Stimulated activated CD4-positive, alpha-beta T cell treated with anti-CD3 and anti-CD28 coated beads, Interleukin-4, amount 100 ng/mL, for 48 hours (primary cell): ENCODE results near the gene LRRC8B.

Experiments used
- DNase-seq, 2 donors: peaks; one replicate each; pipeline ENCODE4 v3.0.0-alpha.2; 2020; ENCODE audit warnings: low read depth in 2 of 2

Gene LRRC8B

GRCh38 chr1:89547563-89548116 is 23.0 kb downstream of the LRRC8B start:
- peak in 1 of 2 donors; percentile 22 for DNase-seq

DNA sequence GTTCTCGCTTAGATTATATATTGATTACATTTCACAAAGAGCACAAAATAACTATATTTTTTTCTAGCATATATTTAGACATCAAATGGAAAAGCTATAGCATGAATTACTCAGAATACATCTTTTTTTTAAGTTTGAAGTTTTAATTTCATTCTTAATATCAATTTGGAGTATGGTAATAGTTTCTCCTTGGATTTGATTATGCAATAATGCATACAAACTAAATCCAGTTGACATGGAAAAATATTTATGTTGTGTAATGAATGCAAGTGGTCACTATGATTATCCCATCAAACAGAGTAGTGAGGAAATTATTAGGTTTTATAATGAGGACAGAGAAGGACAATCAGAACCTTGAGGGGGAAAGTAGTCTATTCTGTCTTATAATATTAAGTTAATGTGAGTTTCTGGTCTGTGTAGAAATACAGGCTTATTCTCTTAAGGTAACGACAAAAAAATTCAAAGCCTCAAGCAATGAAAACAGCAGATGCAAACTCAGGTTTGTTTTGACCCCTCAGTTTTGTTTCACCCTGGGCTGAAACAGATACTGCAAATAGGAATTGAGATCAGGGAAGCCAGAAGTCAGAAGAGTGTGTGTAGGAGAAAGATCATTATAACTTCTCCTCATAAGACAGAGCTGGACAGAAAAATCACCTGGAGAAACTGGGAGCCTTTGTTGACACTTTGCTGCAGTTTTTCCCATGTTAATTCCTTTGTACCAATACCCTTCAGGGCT is 23.7 kb downstream of the LRRC8B start:
- DNase-seq = no peak

- DNase-seq = no peak
These were observed 26.4 kb downstream of the LRRC8B start for GRCh38 chr1:89550995-89551394.

- no peak for DNase-seq
These were observed 27.9 kb downstream of the LRRC8B start for GRCh38 chr1:89552471-89553081.

DNA sequence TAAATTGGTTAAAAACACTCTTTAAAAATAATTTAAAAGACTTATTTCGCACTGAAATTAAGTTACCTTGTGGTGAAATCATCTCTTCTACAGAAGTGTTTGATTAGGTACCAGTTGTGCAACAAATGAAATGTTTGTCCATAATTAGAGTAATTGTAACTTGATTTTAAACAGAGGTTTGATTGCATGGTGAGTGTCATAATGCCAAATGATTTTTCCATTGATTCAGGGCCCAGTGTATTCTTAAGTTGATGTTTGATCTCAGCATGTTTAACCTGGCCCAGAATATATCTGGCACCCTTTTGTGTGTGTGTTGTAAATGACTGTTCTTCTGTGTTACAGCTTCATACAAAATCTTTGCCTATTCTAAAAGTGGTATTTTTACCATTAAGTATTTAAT is 28.5 kb downstream of the LRRC8B start:
- DNase-seq = no peak

GRCh38 chr1:89555550-89555949 is 30.9 kb downstream of the LRRC8B start:
- DNase-seq = no peak

GRCh38 chr1:89556726-89557444 is 32.3 kb downstream of the LRRC8B start:
- DNase-seq = no peak

DNA sequence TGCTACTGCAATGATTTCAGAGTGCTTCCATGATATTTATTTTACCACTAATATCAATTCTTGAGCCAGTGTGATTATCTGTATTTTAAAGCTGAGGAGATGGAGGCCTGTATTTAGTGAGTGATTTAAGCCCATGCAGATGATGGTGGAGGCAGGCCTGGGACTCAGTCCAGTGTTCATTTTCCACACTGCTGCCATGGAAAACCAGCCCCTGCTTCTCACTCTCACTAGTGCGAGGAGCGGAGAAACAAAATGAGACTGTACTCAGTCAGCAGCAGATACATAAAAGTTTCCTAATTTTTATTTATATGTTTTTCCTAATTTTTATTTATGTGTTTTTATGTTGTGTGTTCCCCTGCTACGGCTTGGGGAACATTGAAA is 32.8 kb downstream of the LRRC8B start:
- no peak for DNase-seq

GRCh38 chr1:89557956-89558355 is 33.3 kb downstream of the LRRC8B start:
- no peak for DNase-seq

GRCh38 chr1:89563957-89564604 is 39.5 kb downstream of the LRRC8B start:
- no peak for DNase-seq

- no peak for DNase-seq
These were observed 40.9 kb downstream of the LRRC8B start for GRCh38 chr1:89565521-89565920.

DNA sequence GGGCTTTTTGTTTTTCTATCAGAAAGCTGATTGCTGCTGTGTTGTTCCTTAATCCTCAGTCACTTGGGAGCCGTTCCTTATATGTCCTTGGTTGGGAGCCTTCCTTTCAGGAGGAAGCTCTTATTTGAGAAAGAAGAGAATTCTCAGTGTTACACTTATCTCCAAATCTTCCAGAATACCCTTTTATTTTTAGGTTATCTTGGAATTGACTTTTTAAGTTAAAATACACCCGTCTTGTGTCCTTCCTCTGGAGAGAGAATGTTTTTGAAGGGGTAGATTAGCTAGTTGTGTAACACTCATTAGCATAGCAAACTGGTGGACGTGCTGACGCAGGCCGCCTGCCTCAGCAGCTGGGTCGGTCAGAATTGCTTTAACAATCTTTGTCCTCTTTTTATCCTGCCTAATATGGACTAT is 42.1 kb downstream of the LRRC8B start:
- no peak for DNase-seq

DNA sequence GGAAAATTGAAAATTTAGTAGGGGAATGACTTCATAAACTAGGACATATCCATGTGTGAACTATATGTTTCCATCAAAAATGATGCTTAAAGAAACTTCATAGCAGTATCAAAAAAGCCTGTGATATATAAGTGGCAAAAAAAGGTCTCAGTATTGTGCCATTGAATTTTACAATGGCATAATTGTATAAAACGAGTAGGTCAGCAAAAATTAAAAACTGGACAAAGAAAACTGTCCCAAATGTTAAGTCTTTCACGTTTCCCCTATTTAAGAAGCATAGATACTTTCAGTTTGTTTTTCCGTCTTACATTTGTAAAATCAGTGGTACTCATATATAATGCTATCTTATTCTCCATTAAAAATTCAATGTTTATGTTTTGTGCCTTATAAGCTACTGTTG is 43.2 kb downstream of the LRRC8B start:
- no peak for DNase-seq

- DNase-seq = no peak
These were observed 48.8 kb downstream of the LRRC8B start for GRCh38 chr1:89573410-89573809.

DNA sequence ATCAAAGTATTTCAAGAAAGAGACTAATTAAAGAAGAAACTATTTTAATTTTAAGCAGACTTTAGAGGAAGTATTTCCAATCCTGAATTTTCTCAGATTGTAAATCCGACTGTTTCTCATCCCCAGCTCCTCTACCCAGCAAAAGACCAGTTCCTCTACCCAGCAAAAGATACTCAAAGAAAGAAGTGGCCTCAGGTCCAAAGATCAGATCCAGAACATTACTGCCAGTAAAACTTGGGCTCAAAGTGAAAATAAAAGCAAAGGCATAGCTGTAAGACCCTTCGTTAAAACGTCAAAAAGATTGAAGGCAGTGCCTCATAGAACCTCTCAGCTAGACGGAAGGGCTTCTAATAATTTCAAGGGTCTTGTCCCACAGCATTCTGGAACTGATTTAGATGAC is 50.0 kb downstream of the LRRC8B start:
- DNase-seq = no peak

GRCh38 chr1:89575207-89575606 is 50.6 kb downstream of the LRRC8B start:
- DNase-seq = no peak

DNA sequence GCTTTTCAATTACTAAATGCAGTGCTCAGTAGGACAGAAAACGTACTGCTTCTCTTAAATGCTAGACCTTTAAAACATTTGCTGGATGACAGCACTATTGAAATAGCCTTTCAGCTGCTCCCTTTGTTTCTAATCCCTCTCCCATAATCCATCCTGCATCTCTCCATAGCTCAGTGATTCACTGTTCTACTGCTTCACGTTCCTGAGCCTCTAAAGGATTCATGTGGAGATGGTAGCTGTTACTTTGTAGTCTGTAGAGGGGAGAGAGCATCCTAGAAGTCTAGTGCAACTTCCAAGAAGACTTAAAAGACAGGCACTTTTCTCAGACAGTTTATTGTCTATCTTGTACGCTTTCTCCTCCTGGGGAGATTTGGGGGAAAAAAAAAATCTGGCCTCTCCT is 51.4 kb downstream of the LRRC8B start:
- no peak for DNase-seq

DNA sequence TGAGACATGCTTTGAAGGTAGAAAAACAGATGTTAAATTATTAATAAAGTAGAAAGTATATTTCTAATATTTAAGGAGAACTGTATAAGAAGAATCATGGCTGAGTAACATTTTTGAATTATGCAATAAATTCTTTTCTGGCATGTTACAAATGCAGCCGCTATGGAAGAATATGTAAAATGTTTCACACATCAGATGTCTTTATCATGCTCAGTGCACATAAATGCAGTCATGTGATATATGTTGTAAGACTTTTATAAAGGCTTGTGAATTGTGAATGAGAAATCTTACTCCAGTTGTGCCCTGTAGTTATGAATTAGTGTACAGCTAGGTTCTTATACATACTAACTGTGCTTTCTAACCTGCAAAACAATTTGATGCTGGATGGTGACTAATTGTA is 53.5 kb downstream of the LRRC8B start:
- DNase-seq = no peak

DNA sequence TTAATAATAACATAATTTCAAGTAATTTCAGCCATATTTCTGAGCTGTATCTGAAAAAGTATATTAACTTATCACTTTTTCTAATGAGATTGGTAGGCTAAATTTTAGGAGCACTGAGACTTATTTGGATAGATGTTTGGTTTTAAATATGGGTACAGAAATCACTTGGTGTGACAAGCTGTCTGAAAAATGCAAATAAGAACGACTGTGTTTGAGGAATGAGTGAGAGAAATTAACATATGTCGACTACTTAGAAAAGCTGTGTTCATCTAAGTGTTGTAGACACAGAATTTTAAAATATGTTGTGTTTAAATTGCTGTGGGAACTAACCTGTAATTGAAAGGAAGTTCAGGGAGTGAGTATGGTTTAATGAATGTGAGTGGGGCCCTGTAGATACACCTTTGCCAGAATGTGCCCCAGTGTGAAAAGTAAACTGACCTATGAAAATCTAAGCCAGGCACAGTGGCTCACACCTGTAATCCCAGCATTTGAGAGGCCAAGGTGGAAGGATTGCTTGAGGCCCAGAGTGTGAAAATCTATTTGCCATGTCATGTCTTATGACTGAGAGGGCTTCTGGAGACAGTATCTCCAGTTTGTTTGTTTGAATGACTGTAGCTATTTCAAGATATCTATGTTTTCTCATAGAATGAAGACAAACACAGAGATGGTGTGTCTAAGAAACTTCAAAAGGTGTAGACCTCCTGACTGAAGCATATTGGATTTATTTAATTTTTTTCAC is 54.5 kb downstream of the LRRC8B start:
- no peak for DNase-seq

DNA sequence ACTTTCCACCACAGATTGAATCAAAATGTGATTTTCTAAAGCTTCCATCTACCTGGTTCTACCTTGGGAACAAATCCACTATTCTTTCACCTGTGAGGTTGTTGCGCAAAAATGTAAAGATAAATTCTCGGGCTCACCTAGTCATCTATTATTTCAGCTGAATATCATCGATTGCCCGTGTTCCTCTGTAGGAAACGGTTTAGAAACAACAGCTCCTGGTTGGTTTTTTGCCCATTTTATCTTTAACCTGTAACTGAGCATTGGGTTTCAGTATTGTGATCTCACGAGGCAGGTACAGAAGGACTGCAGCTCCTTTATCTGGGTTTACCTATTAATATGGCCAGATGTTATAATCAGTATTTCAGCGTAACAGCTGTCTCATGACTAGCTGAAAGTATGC is 55.4 kb downstream of the LRRC8B start:
- DNase-seq = no peak

- DNase-seq = no peak
These were observed 57.2 kb downstream of the LRRC8B start for GRCh38 chr1:89581859-89582258.

- no peak for DNase-seq
These were observed 57.9 kb downstream of the LRRC8B start for GRCh38 chr1:89582571-89582970.
